WTC11 (cell line): ENCODE results near the gene ELMO1. TPM values are rescaled to one million over a fixed set of nuclear protein-coding genes. Genes with fewer than 3 reads are reported as not detected.

Experiments used
- ATAC-seq: fragments of 200-7000 bp; cut with Tn5 transposase; 2 replicates; pipeline ENCODE4 v1.10.0; 2021; ENCODE audit warnings: mild to moderate bottlenecking, moderate library complexity
- CTCF ChIA-PET: fragments of 300-600 bp; sonication (Branson Sonifier 250); formaldehyde crosslinking; loops from one replicate; lab custom pipeline; 2021; ENCODE audit warnings: antibody characterized with exemption; lab: Charles Lee
- POLR2A ChIA-PET: fragments of 350-600 bp; sonication (Branson Sonifier 250); formaldehyde crosslinking; loops from one replicate; lab custom pipeline; 2021; ENCODE audit warnings: antibody characterized with exemption; lab: Charles Lee
- DNase-seq: peaks from one replicate; pipeline ENCODE4 v3.0.0; 2021; ENCODE audit warnings: low spot score
- H3K27ac Mint-ChIP-seq: 2 replicates; pipeline ENCODE4 v1.8.0; 2021; ENCODE audit warnings: mixed read lengths
- H3K27me3 Mint-ChIP-seq: 2 replicates; pipeline ENCODE4 v1.8.0; 2021; ENCODE audit warnings: low read depth, mild to moderate bottlenecking, moderate library complexity, mixed read lengths
- H3K36me3 Mint-ChIP-seq: 2 replicates; pipeline ENCODE4 v1.8.0; 2021; ENCODE audit warnings: mixed read lengths
- H3K4me1 Mint-ChIP-seq: 2 replicates; pipeline ENCODE4 v1.8.0; 2022; ENCODE audit warnings: mixed read lengths
- H3K4me3 Mint-ChIP-seq: 2 replicates; pipeline ENCODE4 v1.8.0; 2021; ENCODE audit warnings: mild to moderate bottlenecking, moderate library complexity, mixed read lengths
- H3K9me3 Mint-ChIP-seq: 2 replicates; pipeline ENCODE4 v1.8.0; 2021; ENCODE audit warnings: mixed read lengths
- CREM ChIP-seq: sonication (generic); formaldehyde crosslinking; IDR thresholded peaks from 2 replicates; pipeline ENCODE4 v1.8.1; 2022; ENCODE audit warnings: mild to moderate bottlenecking, missing genetic modification reagents, moderate library complexity
- FOXJ3 ChIP-seq: sonication (generic); formaldehyde crosslinking; IDR thresholded peaks from 2 replicates; pipeline ENCODE4 v1.9.0; 2021; ENCODE audit warnings: missing genetic modification reagents, mild to moderate bottlenecking, borderline replicate concordance
- FOXK1 ChIP-seq: sonication (generic); formaldehyde crosslinking; IDR thresholded peaks from 2 replicates; pipeline ENCODE4 v1.8.0; 2022; ENCODE audit warnings: mild to moderate bottlenecking, moderate library complexity, missing genetic modification reagents
- GRHL2 ChIP-seq: fragments of 250-450 bp; sonication (Bioruptor Pico); IDR thresholded peaks from 2 replicates; pipeline ENCODE4 v1.8.0; 2022; ENCODE audit warnings: mild to moderate bottlenecking, moderate library complexity; ENCODE audit not compliant: insufficient replicate concordance, severe bottlenecking
- JUN ChIP-seq: sonication (generic); formaldehyde crosslinking; IDR thresholded peaks from 2 replicates; pipeline ENCODE4 v1.8.0; 2023; ENCODE audit warnings: mild to moderate bottlenecking, missing genetic modification reagents
- MXD4 ChIP-seq: fragments of 250-450 bp; sonication (Bioruptor Pico); IDR thresholded peaks from 2 replicates; pipeline ENCODE4 v1.8.0; 2021; ENCODE audit warnings: mild to moderate bottlenecking, moderate library complexity, borderline replicate concordance
- NFATC4 ChIP-seq: fragments of 250-450 bp; sonication (Bioruptor Pico); IDR thresholded peaks from 2 replicates; pipeline ENCODE4 v1.9.0; 2021; ENCODE audit warnings: mild to moderate bottlenecking
- NR1H2 ChIP-seq: sonication (generic); formaldehyde crosslinking; IDR thresholded peaks from 2 replicates; pipeline ENCODE4 v1.9.0; 2021; ENCODE audit warnings: mild to moderate bottlenecking, moderate library complexity, missing genetic modification reagents
- NR2C2 ChIP-seq: sonication (generic); formaldehyde crosslinking; IDR thresholded peaks from 2 replicates; pipeline ENCODE4 v1.8.0; 2022; ENCODE audit warnings: mild to moderate bottlenecking, missing genetic modification reagents
- PRRX2 ChIP-seq: fragments of 250-450 bp; sonication (Bioruptor Pico); IDR thresholded peaks from 2 replicates; pipeline ENCODE4 v1.8.0; 2021; ENCODE audit warnings: mild to moderate bottlenecking
- RORB ChIP-seq: fragments of 250-450 bp; sonication (Bioruptor Pico); IDR thresholded peaks from 2 replicates; pipeline ENCODE4 v1.9.0; 2021; ENCODE audit warnings: mild to moderate bottlenecking
- SMAD4 ChIP-seq: sonication (generic); formaldehyde crosslinking; IDR thresholded peaks from 2 replicates; pipeline ENCODE4 v1.8.0; 2022; ENCODE audit warnings: mild to moderate bottlenecking, missing genetic modification reagents
- ZNF121 ChIP-seq: sonication (generic); formaldehyde crosslinking; IDR thresholded peaks from 2 replicates; pipeline ENCODE4 v1.8.0; 2023; ENCODE audit warnings: missing genetic modification reagents
- total RNA-seq: library from RNA; stranded (reverse); gene quantifications from 3 replicates; pipeline ENCODE4 v1.2.3, GENCODE V29; 2021
- TF ChIP-seq, protein P1 (sequence below): sonication (generic); formaldehyde crosslinking; IDR thresholded peaks from 2 replicates; pipeline ENCODE4 v1.8.1; 2023; ENCODE audit warnings: mild to moderate bottlenecking, missing genetic modification reagents, borderline replicate concordance
- TF ChIP-seq, protein P2 (sequence below): sonication (generic); formaldehyde crosslinking; IDR thresholded peaks from 2 replicates; pipeline ENCODE4 v1.8.1; 2023; ENCODE audit warnings: mild to moderate bottlenecking, missing genetic modification reagents
- TF ChIP-seq, protein P3 (sequence below): fragments of 250-450 bp; sonication (Bioruptor Pico); IDR thresholded peaks from 2 replicates; pipeline ENCODE4 v2.1.2; 2022; ENCODE audit warnings: mild to moderate bottlenecking, moderate library complexity
- TF ChIP-seq, protein P4 (sequence below): sonication (generic); formaldehyde crosslinking; IDR thresholded peaks from 2 replicates; pipeline ENCODE4 v1.8.0; 2023; ENCODE audit warnings: missing genetic modification reagents
- TF ChIP-seq, protein P5 (sequence below): sonication (generic); formaldehyde crosslinking; IDR thresholded peaks from 2 replicates; pipeline ENCODE4 v1.8.1; 2023; ENCODE audit warnings: mild to moderate bottlenecking, moderate library complexity, missing genetic modification reagents
- TF ChIP-seq, protein P6 (sequence below): sonication (generic); formaldehyde crosslinking; IDR thresholded peaks from 2 replicates; pipeline ENCODE4 v1.8.1; 2022; ENCODE audit warnings: low read depth, missing genetic modification reagents, borderline replicate concordance
- TF ChIP-seq, protein P7 (sequence below): fragments of 250-450 bp; sonication (Bioruptor Pico); conservative IDR thresholded peaks from 2 replicates; pipeline ENCODE4 v1.9.0; 2021; ENCODE audit warnings: mild to moderate bottlenecking

The ELMO1 gene
- total RNA-seq, 1 experiment from 2014 or later, result 19.4 TPM

DNA sequence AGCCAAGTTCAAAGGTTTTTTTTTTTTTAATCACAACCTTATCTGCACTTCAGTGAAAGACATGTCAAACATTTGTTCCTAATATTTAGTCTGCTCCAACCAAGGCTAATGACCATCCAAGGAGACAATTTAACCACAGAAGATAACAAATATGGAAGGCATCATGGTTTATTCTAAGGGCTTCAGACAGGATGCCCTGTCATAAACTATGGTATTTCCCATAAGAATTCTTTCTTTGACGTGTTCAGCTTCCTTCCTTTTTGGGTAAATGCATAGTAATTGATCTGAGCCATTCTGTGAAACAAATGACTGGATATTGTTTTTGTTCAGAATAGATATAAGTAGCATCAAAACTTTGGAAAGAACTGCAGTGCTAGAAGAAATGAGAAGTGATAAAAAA lies 397.9 kb downstream of the ELMO1 start:
- TF ChIP-seq FOXJ3 (CRISPR knock-in tag) (no peak), MXD4 (CRISPR knock-in tag) (no peak), NR1H2 (CRISPR knock-in tag) (no peak), PRRX2 (CRISPR knock-in tag) (no peak), GRHL2 (CRISPR knock-in tag) (no peak), NR2C2 (CRISPR knock-in tag) (no peak), JUN (CRISPR knock-in tag) (no peak), SMAD4 (CRISPR knock-in tag) (no peak), FOXK1 (CRISPR knock-in tag) (no peak), NFATC4 (no peak), ZNF121 (CRISPR knock-in tag) (no peak), RORB (no peak), CREM (CRISPR knock-in tag) (no peak)
- TF ChIP-seq, protein P1, sequence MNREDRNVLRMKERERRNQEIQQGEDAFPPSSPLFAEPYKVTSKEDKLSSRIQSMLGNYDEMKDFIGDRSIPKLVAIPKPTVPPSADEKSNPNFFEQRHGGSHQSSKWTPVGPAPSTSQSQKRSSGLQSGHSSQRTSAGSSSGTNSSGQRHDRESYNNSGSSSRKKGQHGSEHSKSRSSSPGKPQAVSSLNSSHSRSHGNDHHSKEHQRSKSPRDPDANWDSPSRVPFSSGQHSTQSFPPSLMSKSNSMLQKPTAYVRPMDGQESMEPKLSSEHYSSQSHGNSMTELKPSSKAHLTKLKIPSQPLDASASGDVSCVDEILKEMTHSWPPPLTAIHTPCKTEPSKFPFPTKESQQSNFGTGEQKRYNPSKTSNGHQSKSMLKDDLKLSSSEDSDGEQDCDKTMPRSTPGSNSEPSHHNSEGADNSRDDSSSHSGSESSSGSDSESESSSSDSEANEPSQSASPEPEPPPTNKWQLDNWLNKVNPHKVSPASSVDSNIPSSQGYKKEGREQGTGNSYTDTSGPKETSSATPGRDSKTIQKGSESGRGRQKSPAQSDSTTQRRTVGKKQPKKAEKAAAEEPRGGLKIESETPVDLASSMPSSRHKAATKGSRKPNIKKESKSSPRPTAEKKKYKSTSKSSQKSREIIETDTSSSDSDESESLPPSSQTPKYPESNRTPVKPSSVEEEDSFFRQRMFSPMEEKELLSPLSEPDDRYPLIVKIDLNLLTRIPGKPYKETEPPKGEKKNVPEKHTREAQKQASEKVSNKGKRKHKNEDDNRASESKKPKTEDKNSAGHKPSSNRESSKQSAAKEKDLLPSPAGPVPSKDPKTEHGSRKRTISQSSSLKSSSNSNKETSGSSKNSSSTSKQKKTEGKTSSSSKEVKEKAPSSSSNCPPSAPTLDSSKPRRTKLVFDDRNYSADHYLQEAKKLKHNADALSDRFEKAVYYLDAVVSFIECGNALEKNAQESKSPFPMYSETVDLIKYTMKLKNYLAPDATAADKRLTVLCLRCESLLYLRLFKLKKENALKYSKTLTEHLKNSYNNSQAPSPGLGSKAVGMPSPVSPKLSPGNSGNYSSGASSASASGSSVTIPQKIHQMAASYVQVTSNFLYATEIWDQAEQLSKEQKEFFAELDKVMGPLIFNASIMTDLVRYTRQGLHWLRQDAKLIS (CRISPR knock-in tag), result no peak
- TF ChIP-seq, protein P2, sequence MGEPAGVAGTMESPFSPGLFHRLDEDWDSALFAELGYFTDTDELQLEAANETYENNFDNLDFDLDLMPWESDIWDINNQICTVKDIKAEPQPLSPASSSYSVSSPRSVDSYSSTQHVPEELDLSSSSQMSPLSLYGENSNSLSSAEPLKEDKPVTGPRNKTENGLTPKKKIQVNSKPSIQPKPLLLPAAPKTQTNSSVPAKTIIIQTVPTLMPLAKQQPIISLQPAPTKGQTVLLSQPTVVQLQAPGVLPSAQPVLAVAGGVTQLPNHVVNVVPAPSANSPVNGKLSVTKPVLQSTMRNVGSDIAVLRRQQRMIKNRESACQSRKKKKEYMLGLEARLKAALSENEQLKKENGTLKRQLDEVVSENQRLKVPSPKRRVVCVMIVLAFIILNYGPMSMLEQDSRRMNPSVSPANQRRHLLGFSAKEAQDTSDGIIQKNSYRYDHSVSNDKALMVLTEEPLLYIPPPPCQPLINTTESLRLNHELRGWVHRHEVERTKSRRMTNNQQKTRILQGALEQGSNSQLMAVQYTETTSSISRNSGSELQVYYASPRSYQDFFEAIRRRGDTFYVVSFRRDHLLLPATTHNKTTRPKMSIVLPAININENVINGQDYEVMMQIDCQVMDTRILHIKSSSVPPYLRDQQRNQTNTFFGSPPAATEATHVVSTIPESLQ, result no peak
- TF ChIP-seq, protein P3, sequence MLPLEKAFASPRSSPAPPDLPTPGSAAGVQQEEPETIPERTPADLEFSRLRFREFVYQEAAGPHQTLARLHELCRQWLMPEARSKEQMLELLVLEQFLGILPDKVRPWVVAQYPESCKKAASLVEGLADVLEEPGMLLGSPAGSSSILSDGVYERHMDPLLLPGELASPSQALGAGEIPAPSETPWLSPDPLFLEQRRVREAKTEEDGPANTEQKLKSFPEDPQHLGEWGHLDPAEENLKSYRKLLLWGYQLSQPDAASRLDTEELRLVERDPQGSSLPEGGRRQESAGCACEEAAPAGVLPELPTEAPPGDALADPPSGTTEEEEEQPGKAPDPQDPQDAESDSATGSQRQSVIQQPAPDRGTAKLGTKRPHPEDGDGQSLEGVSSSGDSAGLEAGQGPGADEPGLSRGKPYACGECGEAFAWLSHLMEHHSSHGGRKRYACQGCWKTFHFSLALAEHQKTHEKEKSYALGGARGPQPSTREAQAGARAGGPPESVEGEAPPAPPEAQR (CRISPR knock-in tag), result no peak
- TF ChIP-seq, protein P4, sequence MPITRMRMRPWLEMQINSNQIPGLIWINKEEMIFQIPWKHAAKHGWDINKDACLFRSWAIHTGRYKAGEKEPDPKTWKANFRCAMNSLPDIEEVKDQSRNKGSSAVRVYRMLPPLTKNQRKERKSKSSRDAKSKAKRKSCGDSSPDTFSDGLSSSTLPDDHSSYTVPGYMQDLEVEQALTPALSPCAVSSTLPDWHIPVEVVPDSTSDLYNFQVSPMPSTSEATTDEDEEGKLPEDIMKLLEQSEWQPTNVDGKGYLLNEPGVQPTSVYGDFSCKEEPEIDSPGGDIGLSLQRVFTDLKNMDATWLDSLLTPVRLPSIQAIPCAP (CRISPR knock-in tag), result no peak
- TF ChIP-seq, protein P5, sequence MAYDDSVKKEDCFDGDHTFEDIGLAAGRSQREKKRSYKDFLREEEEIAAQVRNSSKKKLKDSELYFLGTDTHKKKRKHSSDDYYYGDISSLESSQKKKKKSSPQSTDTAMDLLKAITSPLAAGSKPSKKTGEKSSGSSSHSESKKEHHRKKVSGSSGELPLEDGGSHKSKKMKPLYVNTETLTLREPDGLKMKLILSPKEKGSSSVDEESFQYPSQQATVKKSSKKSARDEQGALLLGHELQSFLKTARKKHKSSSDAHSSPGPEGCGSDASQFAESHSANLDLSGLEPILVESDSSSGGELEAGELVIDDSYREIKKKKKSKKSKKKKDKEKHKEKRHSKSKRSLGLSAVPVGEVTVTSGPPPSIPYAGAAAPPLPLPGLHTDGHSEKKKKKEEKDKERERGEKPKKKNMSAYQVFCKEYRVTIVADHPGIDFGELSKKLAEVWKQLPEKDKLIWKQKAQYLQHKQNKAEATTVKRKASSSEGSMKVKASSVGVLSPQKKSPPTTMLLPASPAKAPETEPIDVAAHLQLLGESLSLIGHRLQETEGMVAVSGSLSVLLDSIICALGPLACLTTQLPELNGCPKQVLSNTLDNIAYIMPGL (CRISPR knock-in tag), result no peak
- TF ChIP-seq, protein P6, sequence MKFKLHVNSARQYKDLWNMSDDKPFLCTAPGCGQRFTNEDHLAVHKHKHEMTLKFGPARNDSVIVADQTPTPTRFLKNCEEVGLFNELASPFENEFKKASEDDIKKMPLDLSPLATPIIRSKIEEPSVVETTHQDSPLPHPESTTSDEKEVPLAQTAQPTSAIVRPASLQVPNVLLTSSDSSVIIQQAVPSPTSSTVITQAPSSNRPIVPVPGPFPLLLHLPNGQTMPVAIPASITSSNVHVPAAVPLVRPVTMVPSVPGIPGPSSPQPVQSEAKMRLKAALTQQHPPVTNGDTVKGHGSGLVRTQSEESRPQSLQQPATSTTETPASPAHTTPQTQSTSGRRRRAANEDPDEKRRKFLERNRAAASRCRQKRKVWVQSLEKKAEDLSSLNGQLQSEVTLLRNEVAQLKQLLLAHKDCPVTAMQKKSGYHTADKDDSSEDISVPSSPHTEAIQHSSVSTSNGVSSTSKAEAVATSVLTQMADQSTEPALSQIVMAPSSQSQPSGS (CRISPR knock-in tag), result no peak
- TF ChIP-seq, protein P7, sequence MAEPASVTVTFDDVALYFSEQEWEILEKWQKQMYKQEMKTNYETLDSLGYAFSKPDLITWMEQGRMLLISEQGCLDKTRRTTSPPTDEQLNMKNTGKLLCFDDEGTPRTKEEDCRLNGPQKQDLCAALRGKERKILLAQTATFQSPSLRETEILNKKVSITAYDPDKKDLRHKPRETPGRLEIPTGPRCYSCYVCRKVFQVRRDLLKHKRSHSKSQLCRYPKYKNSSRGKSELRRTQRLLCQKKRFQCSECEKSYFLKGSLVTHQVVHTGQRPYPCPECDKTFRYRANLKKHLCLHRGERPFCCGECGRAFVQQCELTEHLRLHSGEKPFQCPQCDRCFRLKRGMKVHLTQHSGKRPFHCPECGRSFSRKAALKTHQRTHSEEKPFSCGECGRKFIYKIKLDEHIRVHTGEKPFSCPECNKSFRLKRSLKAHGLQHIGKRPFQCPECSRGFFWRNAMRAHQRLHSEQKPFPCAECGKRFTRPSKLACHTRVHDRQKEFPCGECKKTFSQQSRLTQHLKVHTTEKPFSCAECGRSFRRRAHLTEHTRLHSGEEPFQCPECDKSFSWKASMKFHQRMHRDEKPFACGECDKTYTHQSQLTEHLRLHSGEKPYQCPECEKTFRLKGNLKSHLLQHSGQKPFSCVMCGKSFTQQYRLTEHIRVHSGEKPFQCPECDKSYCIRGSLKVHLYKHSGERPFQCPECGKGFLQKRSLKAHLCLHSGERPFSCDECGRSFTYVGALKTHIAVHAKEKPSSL (CRISPR knock-in tag), result no peak
- H3K27me3 Mint-ChIP-seq, result no peaks in the 10 kb centered on the region

More for the DNA sequence above, 397.9 kb downstream of the ELMO1 start:
- Mint-ChIP-seq H3K4me3 (no peak overlapping the region), H3K4me1 (peaks cover 38% of the 10 kb centered on the region), H3K27ac (no peak overlapping the region), H3K36me3 (no peaks in the 10 kb centered on the region), H3K9me3 (no peaks in the 10 kb centered on the region)
- no peak for ATAC-seq
- CTCF ChIA-PET, result no interaction called here
- POLR2A ChIA-PET, result no interaction called here
- no peak for DNase-seq
